H7 (cell line): ENCODE results near the gene HBS1L. TPM values are rescaled to one million over a fixed set of nuclear protein-coding genes. Genes with fewer than 3 reads are reported as not detected.

Experiments
- DNase-seq: peaks from one replicate; pipeline ENCODE4 v3.0.0; 2012
- H3K27me3 ChIP-seq: 2 replicates; pipeline ENCODE4 v1.6.0; 2011; ENCODE audit warnings: mild to moderate bottlenecking, low read length; ENCODE audit not compliant: control insufficient read depth, insufficient read depth
- H3K36me3 ChIP-seq: replicated peaks from 2 replicates; pipeline ENCODE4 v1.5.1; 2011; ENCODE audit warnings: low read length; ENCODE audit not compliant: control insufficient read depth, insufficient read depth
- H3K4me3 ChIP-seq: 2 replicates; pipeline ENCODE4 v1.5.1; 2011; ENCODE audit warnings: low read depth, mild to moderate bottlenecking, control low read depth, low read length, moderate library complexity; ENCODE audit not compliant: insufficient read depth
- total RNA-seq: library from RNA; depleted of rRNA; stranded (reverse); fragments of >200 nt; shearing (Covaris generic); gene quantifications from 2 replicates; pipeline ENCODE4 v1.2.3, GENCODE V29; 2014

HBS1L gene
- total RNA-seq, 1 experiment from 2014 or later, result 106 TPM

DNA sequence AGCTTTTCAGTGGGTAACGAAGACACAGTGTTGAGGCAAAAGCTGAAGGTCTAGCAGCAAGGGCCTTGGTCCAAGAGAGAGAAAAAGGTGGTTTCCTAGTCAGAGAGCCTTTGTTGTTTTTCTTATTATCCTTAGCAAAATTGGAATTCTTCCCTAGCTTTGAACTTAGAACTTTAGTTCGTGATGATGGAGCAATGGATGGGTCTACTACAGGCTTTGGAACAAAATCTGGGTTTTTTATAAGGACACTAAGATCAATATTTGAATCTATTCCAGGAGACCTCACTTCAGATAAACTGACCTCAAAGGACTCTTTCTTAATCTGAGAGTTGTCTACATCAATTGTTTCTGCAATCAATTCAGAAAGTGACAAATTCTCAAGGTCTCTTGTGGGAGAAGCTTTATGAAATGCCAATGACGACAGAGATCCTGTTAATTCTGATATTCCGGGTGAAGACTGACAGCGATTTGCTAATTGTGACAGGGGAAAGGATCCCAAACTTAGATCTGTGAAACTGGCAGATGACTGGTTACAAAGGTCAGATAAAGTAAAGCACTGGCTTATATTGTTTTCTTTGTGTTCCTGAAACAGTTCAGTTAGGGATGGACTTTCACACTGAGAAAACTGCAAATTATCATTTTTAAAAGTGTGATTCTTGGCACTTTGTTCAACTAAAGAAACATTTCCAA, 17.7 kb downstream of the HBS1L start:
- DNase-seq, result no peak
- Histone ChIP-seq H3K36me3 (peaks cover 2% of the 10 kb centered on the region), H3K27me3 (no peaks in the 10 kb centered on the region), H3K4me3 (no peak overlapping the region)

DNA sequence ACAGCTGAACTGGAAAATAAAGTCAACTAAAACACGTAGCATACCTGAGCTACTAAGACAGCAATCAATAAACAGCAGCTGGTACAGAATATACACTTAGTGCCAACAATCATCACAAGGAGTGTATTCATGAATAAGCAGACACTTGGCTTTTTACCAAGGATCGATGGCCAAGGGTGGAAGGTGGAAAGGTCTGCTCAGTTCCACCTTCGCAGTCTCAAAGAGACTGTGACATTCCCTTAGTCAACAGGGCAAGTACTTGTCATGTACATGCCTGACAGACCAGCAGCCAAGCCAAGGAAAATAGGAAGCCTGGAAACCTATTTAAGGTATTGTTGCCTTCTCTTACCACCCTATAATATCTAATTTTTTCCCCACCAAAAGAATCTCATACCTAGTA, 21.4 kb downstream of the HBS1L start:
- Histone ChIP-seq H3K27me3 (no peaks in the 10 kb centered on the region), H3K36me3 (peaks cover 2% of the 10 kb centered on the region), H3K4me3 (no peak overlapping the region)
- DNase-seq, result no peak

DNA sequence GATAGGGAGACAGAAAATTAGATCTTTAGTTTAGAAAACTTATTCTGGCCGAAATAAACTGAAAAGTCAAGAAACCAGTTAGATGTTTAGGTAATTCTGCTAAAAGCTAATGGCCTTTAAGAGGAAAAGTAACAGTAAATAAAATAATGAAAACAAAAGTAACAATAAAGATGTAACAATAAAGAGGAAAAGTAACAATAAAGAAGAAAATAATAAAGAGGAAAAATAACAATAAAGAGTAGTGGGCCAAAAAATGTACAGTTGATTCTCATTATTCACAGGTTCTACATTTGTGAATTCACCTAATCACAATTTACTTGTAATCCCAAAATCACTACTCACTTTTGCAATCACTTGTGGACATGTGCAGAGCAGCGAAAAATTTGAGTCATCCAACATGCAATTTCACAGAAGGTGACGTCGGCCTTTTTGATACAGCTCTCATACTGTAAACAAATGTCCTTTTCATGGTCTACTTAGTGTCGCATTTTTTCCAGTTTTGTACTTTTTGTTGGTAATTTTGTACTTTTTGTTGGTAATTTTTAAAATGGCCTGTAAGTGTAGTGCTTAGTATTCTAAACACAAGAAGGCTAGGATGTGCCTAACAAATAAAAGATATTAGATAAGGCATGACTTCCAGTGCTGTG, 24.0 kb downstream of the HBS1L start:
- no peak for DNase-seq
- H3K27me3 ChIP-seq, result no peaks in the 10 kb centered on the region

DNA sequence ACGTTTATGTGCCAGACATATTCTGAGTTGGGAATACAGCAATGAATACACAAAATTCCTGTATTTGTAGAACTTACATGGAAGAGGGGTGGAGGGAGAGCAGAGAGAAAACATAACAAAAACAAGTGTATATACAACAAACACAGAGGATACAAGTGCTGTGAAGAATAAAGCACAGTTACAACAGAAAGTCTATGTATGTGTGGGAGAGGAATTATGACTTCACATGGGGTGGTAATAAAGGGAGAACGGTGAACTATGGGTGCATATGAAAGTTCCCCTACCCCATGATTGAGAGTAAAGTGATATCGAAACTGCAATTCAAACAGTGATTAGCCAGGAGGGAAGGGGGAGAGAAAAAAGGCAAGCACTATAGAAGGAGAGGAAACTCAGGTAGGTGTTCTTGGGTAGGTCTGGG, 24.6 kb downstream of the HBS1L start:
- no peaks in the 10 kb centered on the region for H3K27me3 ChIP-seq
- no peak overlapping the region for H3K4me3 ChIP-seq
- no peak for DNase-seq
- H3K36me3 ChIP-seq, result peaks cover 2% of the 10 kb centered on the region

More for the DNA sequence above, 24.0 kb downstream of the HBS1L start:
- Histone ChIP-seq H3K4me3 (no peak overlapping the region), H3K36me3 (peaks cover 2% of the 10 kb centered on the region)

DNA sequence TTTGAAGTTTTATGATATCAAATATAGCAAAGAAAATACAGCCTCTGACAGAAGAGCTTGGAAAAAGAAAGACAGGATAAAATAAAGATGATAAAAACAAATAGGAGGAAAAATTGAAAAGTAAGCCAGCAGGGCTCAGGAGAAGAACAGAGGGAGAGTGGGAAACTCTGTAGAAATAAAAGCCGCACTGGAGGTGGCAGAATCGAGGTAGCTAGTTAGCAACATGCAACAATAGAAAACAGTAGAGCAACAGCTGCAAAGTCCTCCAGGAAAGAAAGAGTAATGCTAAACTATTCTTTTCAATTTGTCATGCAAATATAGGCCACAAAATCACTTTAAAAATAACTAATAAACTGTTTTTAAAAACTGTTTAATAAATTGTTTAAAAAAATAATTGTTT, 28.8 kb downstream of the HBS1L start:
- DNase-seq, result peak; percentile 30
- H3K36me3 ChIP-seq, result no peaks in the 10 kb centered on the region
- no peaks in the 10 kb centered on the region for H3K27me3 ChIP-seq
- H3K4me3 ChIP-seq, result no peak overlapping the region

DNA sequence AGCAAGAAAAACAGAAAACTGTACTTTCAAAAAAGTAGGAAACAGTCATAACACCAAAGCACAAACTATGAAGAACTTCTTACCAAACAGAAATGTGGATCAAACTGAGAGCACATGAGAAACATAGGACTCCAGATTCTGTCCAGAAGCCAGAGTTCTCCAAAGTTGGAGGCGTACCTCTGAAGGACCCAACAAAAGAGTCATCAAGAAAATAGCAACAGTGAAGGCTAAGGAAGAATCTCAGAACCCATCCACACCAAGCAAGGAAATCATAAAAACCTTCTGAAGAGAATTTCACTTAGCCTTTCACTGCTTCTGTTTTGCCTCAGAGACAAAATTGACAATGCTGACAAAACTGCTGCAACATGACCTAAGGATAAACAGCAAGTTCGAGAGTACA, 29.4 kb downstream of the HBS1L start:
- no peak for DNase-seq
- Histone ChIP-seq H3K4me3 (no peak overlapping the region), H3K36me3 (no peaks in the 10 kb centered on the region), H3K27me3 (no peaks in the 10 kb centered on the region)

DNA sequence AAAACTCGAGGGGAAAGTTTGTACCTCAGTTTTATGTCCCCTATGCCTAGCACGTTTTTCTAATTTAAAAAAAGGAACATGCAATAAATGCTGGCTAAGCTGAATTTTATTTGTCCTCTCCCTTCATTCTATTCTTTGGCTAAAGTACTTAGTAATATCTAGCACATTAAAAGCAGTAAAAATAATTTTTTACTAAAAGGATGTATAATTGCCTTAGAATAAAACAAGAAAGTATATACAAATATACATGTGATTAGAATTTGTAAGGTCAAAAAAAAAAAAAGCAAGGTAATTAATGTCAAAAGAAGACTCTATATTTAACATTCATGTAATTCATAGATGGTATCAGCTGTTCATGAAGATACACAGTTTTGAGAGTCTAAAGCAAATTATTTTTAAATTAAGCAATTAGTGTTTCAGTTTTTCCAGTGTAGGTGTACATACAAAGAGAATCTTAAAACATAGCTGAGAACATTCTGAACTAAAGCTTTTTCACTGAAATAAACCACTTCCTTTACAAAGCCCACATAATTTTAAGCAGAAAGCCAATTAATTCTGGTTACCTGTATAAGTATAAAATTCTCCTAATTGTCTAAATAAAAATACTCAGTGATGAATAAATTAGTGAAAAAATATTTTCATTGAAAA, 32.4 kb downstream of the HBS1L start:
- no peaks in the 10 kb centered on the region for H3K27me3 ChIP-seq

DNA sequence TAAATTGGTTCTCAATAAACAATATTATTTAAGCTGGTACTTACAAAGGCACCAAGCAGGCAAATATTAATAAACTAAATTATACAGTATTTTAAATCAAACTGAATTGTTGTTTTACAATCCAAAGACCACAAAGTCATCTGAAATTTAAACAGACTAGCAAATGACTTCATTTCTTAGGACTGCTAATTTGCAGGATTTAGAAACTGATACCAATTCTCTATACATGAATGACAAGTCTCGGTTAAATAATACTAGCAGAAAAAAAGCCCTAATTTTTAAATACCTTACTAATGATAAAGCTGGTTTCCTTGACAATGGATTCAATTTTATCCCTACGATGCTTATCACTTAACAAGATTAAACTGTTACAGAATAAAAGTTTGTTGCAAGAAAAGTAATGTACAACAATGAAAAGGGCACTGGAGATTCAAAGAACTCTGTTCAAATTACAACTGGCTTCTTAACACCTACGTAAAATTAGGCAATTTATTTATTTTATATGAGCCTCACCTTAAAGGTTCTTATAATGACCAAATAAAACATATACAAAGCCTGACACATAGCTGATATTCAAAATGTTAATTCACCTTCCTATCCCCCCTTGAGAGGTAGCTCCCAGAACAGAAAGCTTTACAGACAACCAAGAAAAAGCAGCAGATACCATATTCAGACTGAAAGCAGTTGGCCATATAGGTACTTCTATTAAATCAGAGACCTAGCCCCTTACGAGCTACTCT, 33.1 kb downstream of the HBS1L start:
- no peaks in the 10 kb centered on the region for H3K27me3 ChIP-seq
- H3K4me3 ChIP-seq, result no peak overlapping the region
- H3K36me3 ChIP-seq, result no peaks in the 10 kb centered on the region
- no peak for DNase-seq

More for the DNA sequence above, 32.4 kb downstream of the HBS1L start:
- Histone ChIP-seq H3K36me3 (no peaks in the 10 kb centered on the region), H3K4me3 (no peak overlapping the region)
- DNase-seq, result no peak

DNA sequence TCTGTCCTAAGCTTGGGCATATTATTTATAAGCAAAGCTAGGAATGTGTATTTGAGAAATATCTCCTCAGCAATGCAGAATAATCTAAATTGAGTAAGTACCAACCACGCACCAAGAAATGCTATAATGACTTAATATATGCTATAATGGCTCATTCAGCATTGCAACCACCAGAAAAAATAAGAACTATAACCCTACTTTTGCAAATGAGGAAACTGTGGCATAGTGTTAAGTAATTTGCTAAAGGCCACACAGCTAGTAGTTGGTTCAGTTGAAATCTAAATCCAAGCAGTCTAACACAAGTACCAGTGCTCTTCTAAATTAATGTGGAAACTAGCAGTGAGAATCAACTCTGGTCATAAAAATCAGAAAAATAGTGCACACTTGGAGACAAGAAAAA, 35.7 kb downstream of the HBS1L start:
- Histone ChIP-seq H3K27me3 (no peaks in the 10 kb centered on the region), H3K36me3 (no peaks in the 10 kb centered on the region), H3K4me3 (no peak overlapping the region)
- DNase-seq, result no peak

DNA sequence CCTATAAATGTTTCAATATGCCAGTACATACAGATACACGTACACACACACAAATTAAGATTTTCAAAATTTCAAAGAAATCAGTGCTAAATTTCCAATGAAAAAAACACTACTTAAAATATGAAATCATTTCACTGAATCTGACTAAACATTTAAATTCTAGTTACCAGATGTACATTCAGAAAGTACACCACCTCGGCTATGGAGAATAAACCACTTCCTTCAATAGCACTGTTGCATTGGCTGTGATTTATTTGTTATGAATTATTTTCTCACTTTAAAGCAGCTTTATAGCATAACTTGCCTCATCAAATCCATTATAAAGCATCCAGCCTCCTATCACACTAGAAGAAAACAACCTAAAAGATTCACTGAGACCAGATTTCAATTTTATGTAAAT, 36.6 kb downstream of the HBS1L start:
- H3K4me3 ChIP-seq, result no peak overlapping the region
- H3K36me3 ChIP-seq, result no peaks in the 10 kb centered on the region
- no peak for DNase-seq
- no peaks in the 10 kb centered on the region for H3K27me3 ChIP-seq

DNA sequence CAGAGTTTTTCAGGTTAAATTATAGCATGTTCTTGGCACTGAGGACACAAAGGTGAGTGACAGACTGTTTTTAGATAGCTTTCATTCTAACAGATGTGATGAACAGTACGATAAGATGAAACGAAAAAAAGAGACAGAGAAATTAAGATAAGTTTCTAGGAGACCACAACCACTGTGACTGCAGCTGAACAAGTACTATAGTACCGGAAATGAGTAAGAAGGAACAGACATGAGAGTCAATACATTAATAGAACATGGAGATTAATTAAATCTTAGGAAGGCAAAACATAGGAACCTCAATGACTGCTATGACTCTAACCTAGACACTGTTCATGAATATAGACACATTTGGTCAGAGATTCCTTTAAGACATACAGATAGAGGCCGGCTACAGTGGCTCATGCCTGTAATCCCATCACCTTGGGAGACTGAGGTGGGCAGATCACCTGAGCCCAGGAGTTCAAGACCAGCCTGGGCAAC, 40.2 kb downstream of the HBS1L start:
- no peak for DNase-seq
- no peaks in the 10 kb centered on the region for H3K36me3 ChIP-seq
- no peak overlapping the region for H3K4me3 ChIP-seq
- no peaks in the 10 kb centered on the region for H3K27me3 ChIP-seq

DNA sequence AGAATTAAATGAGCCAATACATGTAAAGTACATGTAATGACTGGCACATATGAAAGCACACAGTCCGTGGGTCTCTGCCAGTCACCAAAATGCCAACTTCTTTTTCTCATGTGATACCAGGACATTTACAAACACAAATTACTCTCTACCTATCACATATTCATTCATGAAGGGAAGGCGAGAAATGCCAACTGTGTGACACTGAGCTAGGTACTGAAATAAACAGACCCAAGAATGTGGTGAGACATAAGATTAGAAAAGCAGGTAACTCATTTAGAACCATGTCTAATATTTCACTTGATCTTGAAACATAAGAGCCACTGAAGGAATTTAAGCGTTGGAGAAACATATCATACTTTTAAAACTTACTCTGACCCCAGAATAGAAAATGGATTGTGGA, 41.4 kb downstream of the HBS1L start:
- no peaks in the 10 kb centered on the region for H3K36me3 ChIP-seq
- H3K27me3 ChIP-seq, result no peaks in the 10 kb centered on the region
- no peak for DNase-seq
- H3K4me3 ChIP-seq, result no peak overlapping the region

DNA sequence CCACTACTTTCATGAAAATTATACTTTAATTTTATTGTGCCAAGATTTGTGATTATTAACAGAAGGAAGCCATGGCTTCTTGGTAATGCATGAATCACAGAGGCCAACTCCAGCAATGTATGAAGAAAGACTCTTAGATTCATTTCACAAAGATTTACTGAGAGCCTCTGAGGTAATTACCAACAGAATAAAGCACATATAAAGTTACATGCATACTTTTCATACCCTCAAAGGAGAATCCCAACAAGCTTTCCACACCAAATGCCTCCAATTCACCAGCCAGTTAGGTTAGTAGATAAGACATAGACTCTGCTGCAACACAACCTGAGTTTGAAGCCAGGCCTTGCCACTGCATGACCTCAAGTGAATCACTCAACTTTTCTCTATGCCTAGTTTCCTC, 41.9 kb downstream of the HBS1L start:
- Histone ChIP-seq H3K4me3 (no peak overlapping the region), H3K27me3 (no peaks in the 10 kb centered on the region), H3K36me3 (no peaks in the 10 kb centered on the region)
- no peak for DNase-seq

DNA sequence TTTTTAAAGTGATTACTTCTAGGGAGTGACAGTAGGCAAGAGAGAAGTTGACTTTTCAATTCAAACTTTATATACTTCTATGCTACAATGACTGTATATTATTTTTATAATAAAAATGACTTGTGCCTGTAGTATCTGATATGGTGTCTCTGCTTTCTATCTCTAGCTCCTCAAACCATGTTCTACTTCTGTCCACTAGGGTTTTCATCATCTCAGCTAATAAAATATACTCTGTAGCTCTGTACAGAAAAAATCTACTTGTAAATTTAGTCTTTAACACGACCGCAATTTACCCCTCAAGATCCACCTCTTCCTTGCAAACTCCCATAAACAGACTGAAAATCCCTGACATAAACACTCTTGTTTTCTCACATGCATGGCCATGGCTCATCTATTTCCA, 42.3 kb downstream of the HBS1L start:
- no peak for DNase-seq
- Histone ChIP-seq H3K36me3 (no peaks in the 10 kb centered on the region), H3K27me3 (no peaks in the 10 kb centered on the region), H3K4me3 (no peak overlapping the region)

DNA sequence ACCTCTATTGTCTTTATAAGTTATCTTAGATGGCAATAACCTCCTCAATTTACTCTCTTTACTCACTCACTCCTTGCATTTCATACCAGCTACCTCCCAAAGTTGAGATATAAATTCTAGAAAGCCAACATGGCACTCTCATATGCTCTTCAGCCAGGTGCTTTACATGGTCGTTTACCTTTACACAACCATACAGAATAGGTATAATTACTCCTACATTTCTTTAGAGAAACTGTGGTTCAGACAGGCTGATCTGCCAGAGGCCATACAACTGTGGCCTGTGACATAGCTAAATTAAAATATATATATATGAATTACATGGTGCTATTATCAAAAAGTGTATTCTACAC, 45.7 kb downstream of the HBS1L start:
- no peaks in the 10 kb centered on the region for H3K36me3 ChIP-seq
- H3K4me3 ChIP-seq, result no peak overlapping the region
- DNase-seq, result no peak
- H3K27me3 ChIP-seq, result no peaks in the 10 kb centered on the region
